NCI-H524 (cell line): Measurements from ENCODE around the gene CTF1.
A peak's percentile ranks its signal among the peaks of the same experiment; 100 is the strongest.

Source experiments
- DNase-seq, 2 experiments: peaks; one replicate each; lab custom pipeline; 2025; lab: John Stamatoyannopoulos, UW

Gene CTF1

GRCh38 chr16:30910427-30911029 lies 14.1 kb downstream of the CTF1 start:
- no peak for DNase-seq

- DNase-seq: no peak
These were observed 16.5 kb downstream of the CTF1 start for GRCh38 chr16:30912794-30913412.

DNA sequence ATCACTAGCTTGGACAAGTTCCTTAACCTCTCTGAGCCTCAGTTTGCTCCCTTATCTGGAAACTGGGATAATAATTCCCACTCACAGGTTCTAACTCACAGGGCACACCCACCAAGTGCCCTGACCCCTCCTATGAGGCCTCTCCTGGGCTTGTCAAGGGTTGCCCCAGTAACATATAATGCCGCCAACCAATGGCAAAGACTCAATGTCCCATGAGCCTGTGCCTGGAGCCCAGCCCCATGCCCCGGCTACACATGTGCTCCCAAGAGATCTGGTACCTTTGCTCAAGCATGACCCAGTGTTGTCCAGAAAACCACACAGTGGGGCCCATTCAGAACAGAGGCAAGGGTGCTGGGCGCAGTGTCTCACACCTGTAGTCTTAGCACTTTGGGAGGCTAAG lies 18.4 kb downstream of the CTF1 start:
- DNase-seq: no peak

DNA sequence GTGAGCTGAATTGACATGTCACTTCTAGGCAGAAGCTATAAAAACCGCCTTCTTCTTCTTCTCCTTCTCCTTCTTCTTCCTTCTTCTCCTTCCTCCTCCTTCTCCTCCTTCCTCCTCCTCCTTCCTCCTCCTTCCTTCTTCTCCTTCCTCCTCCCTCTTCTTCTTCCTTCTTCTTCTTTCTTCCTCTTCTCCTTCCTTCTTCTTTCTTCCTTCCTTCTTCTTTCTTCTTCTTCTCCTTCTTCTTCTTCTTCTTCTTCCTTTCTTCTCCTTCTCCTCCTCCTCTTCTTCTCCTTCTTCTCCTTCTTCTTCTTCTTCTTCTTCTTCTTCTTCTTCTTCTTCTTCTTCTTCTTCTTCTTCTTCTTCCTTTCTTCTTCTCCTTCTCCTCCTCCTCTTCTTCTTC lies 22.2 kb downstream of the CTF1 start:
- DNase-seq: no peak

- peak in 1 of 2 experiments; percentile 37 for DNase-seq
These were observed 24.5 kb downstream of the CTF1 start for GRCh38 chr16:30920891-30921290.

GRCh38 chr16:30921459-30921747 lies 25.0 kb downstream of the CTF1 start:
- no peak for DNase-seq

DNA sequence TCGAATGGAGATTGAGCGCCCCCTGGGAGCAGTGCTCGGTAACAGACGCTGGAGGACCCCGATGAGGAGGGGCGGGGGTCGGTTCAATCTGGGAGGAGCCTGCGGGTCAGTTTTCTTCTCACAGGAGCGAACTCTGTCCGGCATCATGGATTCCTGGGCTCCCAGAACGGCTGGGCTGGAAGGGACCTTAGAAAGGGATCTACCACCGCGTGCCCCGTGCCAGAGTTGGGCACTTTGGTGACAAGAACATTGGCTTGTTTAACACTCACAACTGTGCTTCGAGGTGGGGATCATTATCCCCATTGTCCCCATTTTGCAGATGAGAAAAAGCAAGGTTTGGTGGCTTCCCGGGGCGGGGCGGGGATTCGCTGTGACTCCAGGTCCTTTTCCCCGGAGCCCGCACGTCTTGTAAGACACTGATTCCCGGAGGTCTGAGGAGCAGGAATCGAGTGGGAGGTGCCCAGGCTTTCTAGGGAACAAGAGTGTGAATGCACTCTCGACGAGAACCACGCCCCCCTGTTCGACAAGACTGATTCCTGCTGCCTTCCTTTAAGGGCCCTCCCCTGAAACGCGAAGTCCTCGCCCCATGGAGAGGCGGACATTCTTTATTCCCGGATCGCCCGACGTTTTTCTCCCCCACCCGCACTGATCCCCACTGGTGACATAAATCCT lies 25.5 kb downstream of the CTF1 start:
- peak; percentile 88 to 95 for DNase-seq

- peak; percentile 100 for DNase-seq
These were observed 26.1 kb downstream of the CTF1 start for GRCh38 chr16:30922420-30922959.

GRCh38 chr16:30922960-30923535 lies 26.6 kb downstream of the CTF1 start:
- peak; percentile 100 for DNase-seq

- DNase-seq: no peak
These were observed 27.2 kb downstream of the CTF1 start, which contains the start of gene FBXL19 for GRCh38 chr16:30923554-30924075. FBXL19 (plus strand) TSS chr16:30923572; CDS start chr16:30925755, 2,183 bp downstream.

GRCh38 chr16:30924076-30924912 lies 27.9 kb downstream of the CTF1 start:
- no peak for DNase-seq

- no peak for DNase-seq
These were observed 28.7 kb downstream of the CTF1 start for GRCh38 chr16:30924913-30925631.

DNA sequence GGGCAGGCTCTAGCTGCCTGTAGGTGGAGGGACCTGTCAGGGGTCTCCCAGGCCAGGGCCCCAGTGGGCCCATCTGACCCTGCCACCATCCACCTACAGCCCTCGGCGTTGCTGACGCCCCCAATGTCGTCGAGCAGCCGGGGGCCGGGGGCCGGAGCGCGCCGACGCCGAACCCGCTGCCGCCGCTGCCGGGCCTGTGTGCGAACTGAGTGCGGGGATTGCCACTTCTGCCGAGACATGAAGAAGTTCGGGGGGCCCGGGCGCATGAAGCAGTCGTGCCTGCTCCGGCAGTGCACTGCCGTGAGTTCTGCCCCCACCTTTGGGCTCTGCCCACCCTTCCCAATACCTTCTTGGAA lies 29.2 kb downstream of the CTF1 start:
- DNase-seq: no peak

GRCh38 chr16:30925995-30926811 lies 29.8 kb downstream of the CTF1 start:
- no peak for DNase-seq

GRCh38 chr16:30926937-30927788 lies 30.7 kb downstream of the CTF1 start:
- DNase-seq: no peak

DNA sequence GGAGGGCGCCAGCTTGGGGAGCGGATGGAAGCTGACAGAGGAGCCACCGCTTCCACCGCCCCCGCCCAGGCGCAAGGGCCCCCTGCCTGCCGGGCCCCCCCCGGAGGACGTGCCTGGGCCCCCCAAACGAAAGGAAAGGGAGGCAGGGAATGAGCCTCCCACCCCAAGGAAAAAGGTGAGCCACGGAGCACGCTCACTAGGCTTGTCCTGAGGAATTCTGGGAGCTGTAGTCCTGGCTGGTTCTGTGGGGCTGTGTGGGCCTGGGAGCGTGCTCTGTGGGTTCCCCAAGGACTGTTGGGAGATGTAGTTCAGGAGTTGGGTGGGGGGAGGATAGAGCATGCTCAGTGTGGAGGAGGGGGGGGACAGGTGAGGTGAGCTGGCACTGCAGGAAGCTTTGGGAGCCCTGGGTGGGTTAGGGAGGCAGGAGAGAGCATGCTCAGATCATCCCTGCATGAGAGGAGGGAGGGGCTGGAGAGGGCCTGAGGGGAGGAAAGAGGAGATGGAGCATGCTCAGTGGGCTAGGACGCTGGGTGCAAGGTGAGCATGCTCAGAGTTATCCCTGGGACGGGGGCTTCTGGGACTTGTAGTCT lies 31.5 kb downstream of the CTF1 start:
- DNase-seq: peak; percentile 83 to 90

GRCh38 chr16:30928390-30928789 lies 32.0 kb downstream of the CTF1 start:
- DNase-seq: no peak

DNA sequence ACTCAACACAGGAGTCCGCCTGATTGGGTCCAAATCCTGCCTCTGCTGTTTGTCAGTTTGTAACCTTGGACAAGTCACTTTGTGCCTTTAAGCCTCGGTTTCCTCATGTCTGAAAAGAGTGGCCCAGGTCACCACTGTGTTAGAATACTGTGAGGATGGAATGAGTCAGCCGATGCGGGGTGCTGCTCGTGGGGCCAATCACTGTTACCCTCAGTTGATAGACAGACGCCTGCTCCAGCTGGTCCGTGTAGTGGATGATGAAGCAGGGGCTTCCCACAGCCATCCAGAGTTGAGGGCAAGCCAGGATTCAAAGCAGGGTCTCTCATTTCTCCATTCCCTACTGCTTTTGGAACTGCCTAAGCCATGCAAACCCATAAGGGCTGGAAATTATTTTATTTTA lies 32.8 kb downstream of the CTF1 start:
- no peak for DNase-seq

GRCh38 chr16:30930160-30930571 lies 33.8 kb downstream of the CTF1 start:
- no peak for DNase-seq
